UCSD-AML1 (cell line): ENCODE results near the gene NAB2.

Experiments used
- DNase-seq: peaks from one replicate; lab custom pipeline; 2025; ENCODE audit not compliant: unreplicated experiment; lab: John Stamatoyannopoulos, UW

Gene NAB2

GRCh38 chr12:57131896-57132744, 43.2 kb downstream of the NAB2 start:
- no peak for DNase-seq

GRCh38 chr12:57133013-57133569, 44.2 kb downstream of the NAB2 start:
- no peak for DNase-seq

GRCh38 chr12:57133916-57134315, 45.0 kb downstream of the NAB2 start:
- no peak for DNase-seq

- DNase-seq, result no peak
These were observed 46.0 kb downstream of the NAB2 start for GRCh38 chr12:57134949-57135348.

- DNase-seq, result no peak
These were observed 46.8 kb downstream of the NAB2 start for GRCh38 chr12:57135527-57136326.

- no peak for DNase-seq
These were observed 49.8 kb downstream of the NAB2 start for GRCh38 chr12:57138526-57139272.

GRCh38 chr12:57139796-57140649, 51.1 kb downstream of the NAB2 start:
- DNase-seq, result no peak

- no peak for DNase-seq
These were observed 52.3 kb downstream of the NAB2 start for GRCh38 chr12:57141249-57141648.

- no peak for DNase-seq
These were observed 53.2 kb downstream of the NAB2 start for GRCh38 chr12:57142121-57142520.

- no peak for DNase-seq
These were observed 53.8 kb downstream of the NAB2 start for GRCh38 chr12:57142727-57143126.

GRCh38 chr12:57143454-57143853, 54.5 kb downstream of the NAB2 start:
- DNase-seq, result no peak
